ENCODE measurements around the gene L3MBTL2. TPM values are rescaled to one million over a fixed set of nuclear protein-coding genes. Genes with fewer than 3 reads are reported as not detected.
"Not testable (repeated sequence)": the region's sequence is repeated elsewhere in the genome, so short reads cannot be mapped to it uniquely, and the experiment has no call there.

Gene L3MBTL2
- total and polyA plus RNA-seq, 10 of the 15 experiments (the other 5 are each of a cell fraction or from before 2014, with no cell fraction given) = 13.2 to 37.6 (median 28.2) TPM

DNA sequence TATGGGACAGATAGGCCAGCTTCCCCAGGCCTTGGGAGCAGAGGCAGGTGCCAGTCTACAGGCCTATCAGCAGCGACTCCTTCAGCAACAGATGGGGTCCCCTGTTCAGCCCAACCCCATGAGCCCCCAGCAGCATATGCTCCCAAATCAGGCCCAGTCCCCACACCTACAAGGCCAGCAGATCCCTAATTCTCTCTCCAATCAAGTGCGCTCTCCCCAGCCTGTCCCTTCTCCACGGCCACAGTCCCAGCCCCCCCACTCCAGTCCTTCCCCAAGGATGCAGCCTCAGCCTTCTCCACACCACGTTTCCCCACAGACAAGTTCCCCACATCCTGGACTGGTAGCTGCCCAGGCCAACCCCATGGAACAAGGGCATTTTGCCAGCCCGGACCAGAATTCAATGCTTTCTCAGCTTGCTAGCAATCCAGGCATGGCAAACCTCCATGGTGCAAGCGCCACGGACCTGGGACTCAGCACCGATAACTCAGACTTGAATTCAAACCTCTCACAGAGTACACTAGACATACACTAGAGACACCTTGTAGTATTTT, 26.6 kb upstream of the L3MBTL2 start (continued):
- TF ChIP-seq, protein P1, sequence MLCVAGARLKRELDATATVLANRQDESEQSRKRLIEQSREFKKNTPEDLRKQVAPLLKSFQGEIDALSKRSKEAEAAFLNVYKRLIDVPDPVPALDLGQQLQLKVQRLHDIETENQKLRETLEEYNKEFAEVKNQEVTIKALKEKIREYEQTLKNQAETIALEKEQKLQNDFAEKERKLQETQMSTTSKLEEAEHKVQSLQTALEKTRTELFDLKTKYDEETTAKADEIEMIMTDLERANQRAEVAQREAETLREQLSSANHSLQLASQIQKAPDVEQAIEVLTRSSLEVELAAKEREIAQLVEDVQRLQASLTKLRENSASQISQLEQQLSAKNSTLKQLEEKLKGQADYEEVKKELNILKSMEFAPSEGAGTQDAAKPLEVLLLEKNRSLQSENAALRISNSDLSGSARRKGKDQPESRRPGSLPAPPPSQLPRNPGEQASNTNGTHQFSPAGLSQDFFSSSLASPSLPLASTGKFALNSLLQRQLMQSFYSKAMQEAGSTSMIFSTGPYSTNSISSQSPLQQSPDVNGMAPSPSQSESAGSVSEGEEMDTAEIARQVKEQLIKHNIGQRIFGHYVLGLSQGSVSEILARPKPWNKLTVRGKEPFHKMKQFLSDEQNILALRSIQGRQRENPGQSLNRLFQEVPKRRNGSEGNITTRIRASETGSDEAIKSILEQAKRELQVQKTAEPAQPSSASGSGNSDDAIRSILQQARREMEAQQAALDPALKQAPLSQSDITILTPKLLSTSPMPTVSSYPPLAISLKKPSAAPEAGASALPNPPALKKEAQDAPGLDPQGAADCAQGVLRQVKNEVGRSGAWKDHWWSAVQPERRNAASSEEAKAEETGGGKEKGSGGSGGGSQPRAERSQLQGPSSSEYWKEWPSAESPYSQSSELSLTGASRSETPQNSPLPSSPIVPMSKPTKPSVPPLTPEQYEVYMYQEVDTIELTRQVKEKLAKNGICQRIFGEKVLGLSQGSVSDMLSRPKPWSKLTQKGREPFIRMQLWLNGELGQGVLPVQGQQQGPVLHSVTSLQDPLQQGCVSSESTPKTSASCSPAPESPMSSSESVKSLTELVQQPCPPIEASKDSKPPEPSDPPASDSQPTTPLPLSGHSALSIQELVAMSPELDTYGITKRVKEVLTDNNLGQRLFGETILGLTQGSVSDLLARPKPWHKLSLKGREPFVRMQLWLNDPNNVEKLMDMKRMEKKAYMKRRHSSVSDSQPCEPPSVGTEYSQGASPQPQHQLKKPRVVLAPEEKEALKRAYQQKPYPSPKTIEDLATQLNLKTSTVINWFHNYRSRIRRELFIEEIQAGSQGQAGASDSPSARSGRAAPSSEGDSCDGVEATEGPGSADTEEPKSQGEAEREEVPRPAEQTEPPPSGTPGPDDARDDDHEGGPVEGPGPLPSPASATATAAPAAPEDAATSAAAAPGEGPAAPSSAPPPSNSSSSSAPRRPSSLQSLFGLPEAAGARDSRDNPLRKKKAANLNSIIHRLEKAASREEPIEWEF (IDR thresholded peaks at IDR 0.05; ENCODE audit: insufficient replicate concordance, low read depth, low read length) = no peak
- TF ChIP-seq NFYB (IDR thresholded peaks at IDR 0.05; ENCODE audit: insufficient read depth, low read depth, low read length) (no peak), RB1 (IDR thresholded peaks at IDR 0.05; ENCODE audit: borderline replicate concordance) (no peak)

DNA sequence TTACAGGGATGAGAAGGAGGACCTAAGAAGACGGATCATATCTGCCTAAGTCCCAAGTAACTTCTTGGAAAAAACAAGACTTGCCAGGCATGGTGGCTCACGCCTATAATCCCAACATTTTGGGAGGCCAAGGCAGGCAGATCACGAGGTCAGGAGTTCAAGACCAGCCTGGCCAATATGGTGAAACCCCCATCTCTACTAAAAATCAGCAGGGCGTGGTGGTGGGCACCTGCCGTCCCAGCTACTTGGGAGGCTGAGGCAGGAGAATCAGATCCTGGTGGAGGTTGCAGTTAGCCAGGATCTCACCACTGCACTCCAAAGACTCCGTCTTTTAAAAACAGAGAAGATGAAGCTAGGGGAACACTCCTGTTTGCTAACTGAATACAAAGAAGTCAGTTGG, 24.8 kb upstream of the L3MBTL2 start:
- POLR2A ChIA-PET; H4K20me1 ChIP-seq (ENCODE audit: control insufficient read depth, insufficient read depth); H3K27ac ChIP-seq (ENCODE audit: control insufficient read depth, insufficient read depth); H2AFZ ChIP-seq (ENCODE audit: control insufficient read depth, low read depth, low read length); H3K4me3 ChIP-seq; BruUV-seq (replicated peaks); H3K4me2 ChIP-seq (ENCODE audit: control insufficient read depth, insufficient read depth); H3K4me1 ChIP-seq (ENCODE audit: control insufficient read depth, insufficient read depth, low read length); in situ Hi-C loops (cut with MboI); DNase-seq (ENCODE audit: low read depth, low spot score); CTCF ChIA-PET; H3K27me3 ChIP-seq (replicated peaks in 1 of 2; ENCODE audit: control insufficient read depth in 2 of 2, insufficient read depth in 2 of 2, low read length in 1 of 2); H3K9me3 ChIP-seq (replicated peaks; ENCODE audit: control insufficient read depth, insufficient read depth, low read length); ATAC-seq; H3K9ac ChIP-seq (ENCODE audit: control insufficient read depth, insufficient read depth, low read length); H3K79me2 ChIP-seq (ENCODE audit: control insufficient read depth, insufficient read depth, low read length); intact Hi-C loops (cut with micrococcal nuclease; ENCODE audit: unreplicated experiment): not testable (repeated sequence)
- H3K36me3 ChIP-seq (ENCODE audit: control insufficient read depth in 2 of 2, insufficient read depth in 2 of 2, low read length in 1 of 2) = peaks cover 27 to 28% of the 10 kb centered on the region in 2 experiments; a peak in 3 of 4 replicates
- WGBS (ENCODE audit: insufficient coverage, insufficient replicate concordance, low lambda C conversion rate, missing lambda C conversion rate) = 99% methylated on average over 6 of the region's 6 CpGs
- ChIA-PET RAD21 (ENCODE audit: unreplicated experiment) (interaction anchor here (1.0 kb wide), 1 partner anchor 258 kb away, joined by 4 read pairs; no protein-coding TSS in a partner anchor), SMC1A (ENCODE audit: uncharacterized antibody, unreplicated experiment) (interaction anchor here (1.9 to 2.2 kb wide), 2 partner anchors 57 to 258 kb away, joined by 5 to 7 read pairs; no protein-coding TSS in a partner anchor)
- FAIRE-seq = peak; percentile 92

Data from GM12878 (cell line).